Erythroblast (primary cell): Measurements from ENCODE around the gene RRAS2.

Experiments used
- GATA1 ChIP-seq: IDR thresholded peaks from 2 replicates; pipeline ENCODE4 v1.6.1; 2011; ENCODE audit warnings: low read depth, mild to moderate bottlenecking, control low read depth, low read length, moderate library complexity
- POLR2A ChIP-seq: IDR thresholded peaks from 2 replicates; pipeline ENCODE4 v1.6.1; 2011; ENCODE audit warnings: mild to moderate bottlenecking, low read length

- TF ChIP-seq POLR2A (no peak), GATA1 (no peak)
These were observed 105.1 kb downstream of the RRAS2 start for GRCh38 chr11:14253840-14254239.
